AG10803 (cell line): ENCODE measurements around the gene FBLN2.

Source experiments
- DNase-seq: peaks from one replicate; pipeline ENCODE4 v3.0.0; 2010; ENCODE audit warnings: low read depth
- H3K4me3 ChIP-seq: 2 replicates; pipeline ENCODE4 v1.5.1; 2011; ENCODE audit warnings: mild to moderate bottlenecking, low read length, control low read depth
- CTCF ChIP-seq: conservative IDR thresholded peaks from 2 replicates; pipeline ENCODE4 v1.5.1; 2011; ENCODE audit warnings: mild to moderate bottlenecking, low read length, control low read depth, inconsistent platforms

Gene FBLN2

DNA sequence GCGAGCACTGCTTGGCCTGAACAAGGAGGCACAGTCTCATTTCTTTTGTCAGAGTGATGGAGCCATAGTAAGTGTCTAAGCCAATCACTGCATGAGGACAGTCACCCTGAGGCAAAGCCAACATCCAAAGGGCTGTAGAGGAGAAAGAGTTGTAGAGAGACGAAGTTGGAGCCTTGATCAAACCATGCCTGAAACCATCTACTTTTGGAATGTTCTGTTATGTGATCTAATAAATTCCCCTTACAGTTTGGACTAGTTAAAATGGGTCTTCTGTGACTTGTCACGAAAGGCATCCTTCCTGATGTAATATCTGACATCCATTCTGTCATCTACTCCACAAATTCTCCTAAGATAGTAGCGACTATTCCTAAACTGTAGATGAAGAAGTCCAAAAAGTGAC lies 128.3 kb downstream of the FBLN2 start:
- H3K4me3 ChIP-seq: no peak overlapping the region
- TF ChIP-seq CTCF: no peak
- no peak for DNase-seq

DNA sequence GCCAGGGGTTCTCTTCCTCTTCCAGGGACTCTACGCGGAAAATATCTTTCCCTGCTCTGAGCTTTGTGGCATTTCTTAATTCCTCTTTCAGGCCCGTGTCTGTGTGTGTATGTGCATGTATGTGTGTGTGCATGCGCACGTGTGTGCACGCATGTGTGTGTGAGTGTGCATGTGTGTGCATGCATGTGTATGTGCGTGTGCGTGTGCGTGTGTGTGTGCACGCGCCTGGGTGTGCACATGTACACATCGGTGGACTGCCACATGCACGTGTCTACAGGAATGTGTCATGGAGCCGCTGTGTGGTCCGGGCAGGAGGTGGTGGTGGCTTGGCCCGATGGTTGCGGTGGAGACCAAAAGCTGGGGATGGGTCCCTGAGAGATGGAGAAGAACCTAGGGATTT lies 133.0 kb downstream of the FBLN2 start:
- no peak for TF ChIP-seq CTCF
- no peak overlapping the region for H3K4me3 ChIP-seq
- DNase-seq: no peak

DNA sequence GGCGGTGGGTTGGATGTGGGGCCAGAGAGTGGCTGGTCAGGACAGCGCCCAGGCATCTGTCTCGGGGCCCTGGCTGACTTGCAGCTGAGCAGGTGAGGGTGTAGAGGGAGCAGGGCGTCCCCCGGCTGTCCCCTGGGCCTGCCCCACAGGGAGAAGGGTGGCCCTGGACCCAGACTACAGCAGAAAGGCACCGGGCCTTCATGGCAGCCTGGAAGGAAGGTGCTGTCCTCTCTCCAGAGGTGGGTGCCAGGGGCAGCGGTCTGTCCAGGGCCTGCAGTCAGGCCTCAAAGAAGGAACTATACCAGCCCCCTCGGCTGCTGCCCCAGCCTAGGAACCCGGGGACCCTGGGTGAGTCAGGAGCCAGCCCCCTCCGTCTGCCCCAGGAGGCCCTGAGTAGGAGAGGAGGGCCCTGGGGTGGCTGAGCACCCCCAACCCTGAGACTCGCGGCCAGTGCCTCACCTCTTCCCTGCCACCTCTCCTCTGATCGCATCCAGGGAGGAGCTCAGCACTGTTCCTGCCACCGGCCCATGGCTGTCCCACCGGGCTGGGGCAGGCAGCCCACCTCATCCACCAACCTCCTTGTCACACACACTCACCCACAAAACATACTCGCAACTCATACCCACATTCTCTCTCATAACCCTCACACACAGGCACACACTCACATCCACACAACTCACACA lies 133.5 kb downstream of the FBLN2 start:
- no peak overlapping the region for H3K4me3 ChIP-seq
- TF ChIP-seq CTCF: no peak
- no peak for DNase-seq

DNA sequence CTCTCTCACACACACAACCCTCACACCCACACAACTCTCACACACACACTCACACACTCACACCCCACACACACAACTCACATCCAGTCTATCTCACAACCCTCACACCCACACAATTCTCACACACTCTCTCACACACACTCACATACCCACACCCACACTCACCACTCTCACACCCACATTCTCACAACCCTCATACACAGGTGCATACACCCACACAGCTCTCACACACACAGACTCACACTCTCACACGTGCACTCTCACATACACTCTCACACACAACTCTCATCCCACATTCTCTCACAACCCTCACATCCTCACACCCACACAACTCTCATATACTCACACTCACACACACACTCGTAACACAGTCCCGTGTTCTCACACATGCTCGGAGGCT lies 134.4 kb downstream of the FBLN2 start:
- TF ChIP-seq CTCF: no peak
- H3K4me3 ChIP-seq: no peak overlapping the region
- no peak for DNase-seq

DNA sequence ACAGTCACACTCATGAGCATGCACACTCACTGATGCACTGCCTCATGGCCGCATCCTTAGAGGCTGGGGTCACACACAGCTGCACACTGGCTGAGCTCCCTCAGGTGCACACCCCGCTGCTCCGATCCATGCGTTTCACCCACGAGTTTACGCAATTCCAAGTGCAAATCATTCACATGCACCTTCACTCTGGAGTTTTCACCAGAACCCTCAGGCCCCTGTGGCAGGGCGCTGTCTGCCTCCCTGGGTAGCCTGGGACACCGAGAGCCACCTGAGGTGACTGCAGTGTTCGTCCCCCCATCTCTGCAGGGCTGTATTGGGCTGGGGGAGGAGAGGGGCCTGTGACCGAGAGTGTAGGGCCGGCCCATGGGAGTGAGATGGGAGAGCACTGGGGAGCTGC lies 134.8 kb downstream of the FBLN2 start:
- no peak for DNase-seq
- no peak for TF ChIP-seq CTCF
- H3K4me3 ChIP-seq: no peak overlapping the region

GRCh38 chr3:13684350-13684749 lies 135.4 kb downstream of the FBLN2 start:
- DNase-seq: no peak
- TF ChIP-seq CTCF: no peak
- H3K4me3 ChIP-seq: no peak overlapping the region

DNA sequence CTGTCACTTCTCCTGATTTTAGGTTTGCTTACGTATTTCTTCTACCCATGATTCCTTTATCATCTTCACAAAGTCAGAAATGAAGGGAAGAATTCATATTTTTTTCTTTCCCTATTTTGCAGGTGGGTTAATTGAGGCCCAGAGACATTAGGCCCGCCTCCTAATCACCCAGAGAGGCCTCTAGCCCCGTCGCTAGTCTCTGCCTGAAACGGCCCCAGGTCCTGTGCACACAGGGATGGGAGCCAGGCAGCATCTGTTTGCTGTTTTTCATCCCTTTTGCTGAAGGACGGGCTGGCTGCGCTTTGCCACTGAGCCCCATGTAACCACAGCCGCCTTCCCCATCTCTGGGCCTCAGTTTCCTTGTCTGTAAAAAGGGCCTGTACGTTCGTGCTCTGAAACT lies 135.9 kb downstream of the FBLN2 start:
- H3K4me3 ChIP-seq: no peak overlapping the region
- no peak for TF ChIP-seq CTCF
- DNase-seq: no peak
